Thyroid gland (tissue), 4 donors: ENCODE results near the gene BTF3L4. TPM values are rescaled to one million over a fixed set of nuclear protein-coding genes. Genes with fewer than 3 reads are reported as not detected.

Experiments used
- DNase-seq, 2 donors: peaks; one replicate each; pipeline ENCODE4 v3.0.0-alpha.2; 2019
- H3K27ac ChIP-seq, 3 donors: fragments of 200-600 bp; sonication (generic); 1 replicate in 2 of 3; 2 replicates in 1 of 3; pipeline ENCODE4 v1.5.1; 2016 to 2019; ENCODE audit warnings: mild to moderate bottlenecking in 1 of 3, moderate library complexity in 1 of 3
- H3K27me3 ChIP-seq: fragments of 200-600 bp; sonication (generic); one replicate; pipeline ENCODE4 v1.5.1; 2019
- H3K36me3 ChIP-seq, 2 donors: fragments of 200-600 bp; sonication (generic); one replicate each; pipeline ENCODE4 v1.5.1; 2016 to 2019
- H3K4me1 ChIP-seq, 2 donors: fragments of 200-600 bp; sonication (generic); one replicate each; pipeline ENCODE4 v1.5.1; 2017 to 2019
- H3K4me3 ChIP-seq, 3 donors: fragments of 200-600 bp; sonication (generic); replicated peaks in 1 of 3; 1 replicate in 2 of 3; 2 replicates in 1 of 3; pipeline ENCODE4 v1.5.1; 2016; ENCODE audit warnings: mild to moderate bottlenecking in 1 of 3
- H3K9me3 ChIP-seq: fragments of 200-600 bp; sonication (generic); one replicate; pipeline ENCODE4 v1.5.1; 2017
- POLR2A ChIP-seq, 2 donors: fragments of 450-650 bp; IDR thresholded peaks; one replicate each; pipeline ENCODE4 v1.6.1; 2017; ENCODE audit warnings: antibody characterized with exemption in 2 of 2, mild to moderate bottlenecking in 2 of 2, moderate library complexity in 1 of 2
- WGBS, 2 donors: methylation state at CpG; one replicate each; pipeline ENCODE4 v1.1.5; 2017; 5-methylcytosine and 5-hydroxymethylcytosine counted together
- intact Hi-C: fragments of 100-400 bp; cut with DNase I; formaldehyde crosslinking; loops from one replicate; pipeline ENCODE4 v1.15.1; 2023
- total RNA-seq, 4 donors: library from RNA; depleted of rRNA; stranded (reverse); fragments of >200 nt; gene quantifications; one replicate each; pipeline ENCODE4 v1.2.3, GENCODE V29; 2016
- TF ChIP-seq, protein P1 (sequence below), 6 experiments: fragments of 200-600 bp in 3 of 6; fragments of 450-650 bp in 3 of 6; sonication (generic) in 3 of 6; IDR thresholded peaks; one replicate each; pipeline ENCODE4 v1.5.1; 2016 to 2019; ENCODE audit warnings: antibody characterized with exemption in 6 of 6, mild to moderate bottlenecking in 2 of 6, inconsistent platforms in 1 of 6, moderate library complexity in 1 of 6

The BTF3L4 gene
- total RNA-seq = 10 to 100 TPM; 40.5 to 69.7 (median 54.5) TPM

DNA sequence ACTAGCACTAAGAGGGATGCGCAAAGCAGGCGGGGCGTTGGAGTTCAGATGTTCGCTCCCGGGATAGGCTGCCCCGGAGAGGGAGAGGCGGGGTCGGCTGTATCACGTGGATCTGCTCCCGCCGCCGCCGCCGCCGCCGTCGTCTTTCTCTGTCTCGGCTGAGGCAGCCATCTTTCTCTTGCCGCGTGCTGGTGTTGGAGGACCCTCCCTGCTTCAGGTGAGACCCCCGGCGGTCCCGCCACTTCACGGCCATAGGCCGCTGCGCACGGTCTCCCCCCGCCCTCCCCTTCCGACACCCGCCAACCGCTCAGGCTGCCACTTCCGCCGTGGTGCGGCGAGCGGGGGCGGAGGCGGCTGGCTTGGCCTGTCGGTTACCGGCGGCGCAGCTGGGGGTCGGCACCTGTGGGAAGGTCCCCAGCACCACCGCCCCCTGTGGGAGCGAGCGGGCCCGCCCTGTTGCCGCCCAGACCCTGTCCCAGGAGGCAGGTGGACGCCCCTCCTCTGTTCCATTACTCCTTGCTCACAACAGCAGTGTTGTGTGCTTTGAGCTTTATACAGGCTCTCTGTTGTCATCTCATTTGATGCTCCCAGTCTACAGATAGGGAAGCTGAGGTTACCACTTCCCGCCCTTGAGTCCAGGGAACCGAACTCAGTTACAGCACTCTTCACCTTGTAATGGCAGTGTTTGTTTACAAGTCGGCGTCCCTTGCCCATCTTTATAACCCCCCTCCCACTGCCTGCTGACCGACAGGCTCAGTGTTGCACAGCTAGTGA, at the start of gene BTF3L4:
Gene BTF3L4, plus strand, starts transcription at position 133 of the 774 bp plus-strand sequence. CDS start 3,553 bp downstream, outside the sequence.
- no peaks in the 10 kb centered on the region for H3K9me3 ChIP-seq
- intact Hi-C loops = loop anchor here (10.0 kb wide), 1 partner anchor 308 kb away; the partner anchor contains the start of gene CC2D1B
- WGBS, 2 donors = 0 to 1% methylated on average over 6 to 11 of the region's 54 CpGs
- H3K36me3 ChIP-seq = peaks cover 8% of the 10 kb centered on the region in 2 donors
- H3K27ac ChIP-seq = peak within 1 kb of the TSS; percentile 74 to 96 (median 80)
- no peaks in the 10 kb centered on the region for H3K27me3 ChIP-seq
- H3K4me3 ChIP-seq = peak within 1 kb of the TSS; percentile 79 to 96 (median 79)
- H3K4me1 ChIP-seq = peaks cover 25 to 30% of the 10 kb centered on the region in 2 donors
- DNase-seq = peak; percentile 98
- TF ChIP-seq, protein P1, sequence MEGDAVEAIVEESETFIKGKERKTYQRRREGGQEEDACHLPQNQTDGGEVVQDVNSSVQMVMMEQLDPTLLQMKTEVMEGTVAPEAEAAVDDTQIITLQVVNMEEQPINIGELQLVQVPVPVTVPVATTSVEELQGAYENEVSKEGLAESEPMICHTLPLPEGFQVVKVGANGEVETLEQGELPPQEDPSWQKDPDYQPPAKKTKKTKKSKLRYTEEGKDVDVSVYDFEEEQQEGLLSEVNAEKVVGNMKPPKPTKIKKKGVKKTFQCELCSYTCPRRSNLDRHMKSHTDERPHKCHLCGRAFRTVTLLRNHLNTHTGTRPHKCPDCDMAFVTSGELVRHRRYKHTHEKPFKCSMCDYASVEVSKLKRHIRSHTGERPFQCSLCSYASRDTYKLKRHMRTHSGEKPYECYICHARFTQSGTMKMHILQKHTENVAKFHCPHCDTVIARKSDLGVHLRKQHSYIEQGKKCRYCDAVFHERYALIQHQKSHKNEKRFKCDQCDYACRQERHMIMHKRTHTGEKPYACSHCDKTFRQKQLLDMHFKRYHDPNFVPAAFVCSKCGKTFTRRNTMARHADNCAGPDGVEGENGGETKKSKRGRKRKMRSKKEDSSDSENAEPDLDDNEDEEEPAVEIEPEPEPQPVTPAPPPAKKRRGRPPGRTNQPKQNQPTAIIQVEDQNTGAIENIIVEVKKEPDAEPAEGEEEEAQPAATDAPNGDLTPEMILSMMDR (IDR thresholded peaks at IDR 0.05) = no peak
- peak in 1 of 2 donors; percentile 82 for TF ChIP-seq POLR2A (IDR thresholded peaks at IDR 0.05)

DNA sequence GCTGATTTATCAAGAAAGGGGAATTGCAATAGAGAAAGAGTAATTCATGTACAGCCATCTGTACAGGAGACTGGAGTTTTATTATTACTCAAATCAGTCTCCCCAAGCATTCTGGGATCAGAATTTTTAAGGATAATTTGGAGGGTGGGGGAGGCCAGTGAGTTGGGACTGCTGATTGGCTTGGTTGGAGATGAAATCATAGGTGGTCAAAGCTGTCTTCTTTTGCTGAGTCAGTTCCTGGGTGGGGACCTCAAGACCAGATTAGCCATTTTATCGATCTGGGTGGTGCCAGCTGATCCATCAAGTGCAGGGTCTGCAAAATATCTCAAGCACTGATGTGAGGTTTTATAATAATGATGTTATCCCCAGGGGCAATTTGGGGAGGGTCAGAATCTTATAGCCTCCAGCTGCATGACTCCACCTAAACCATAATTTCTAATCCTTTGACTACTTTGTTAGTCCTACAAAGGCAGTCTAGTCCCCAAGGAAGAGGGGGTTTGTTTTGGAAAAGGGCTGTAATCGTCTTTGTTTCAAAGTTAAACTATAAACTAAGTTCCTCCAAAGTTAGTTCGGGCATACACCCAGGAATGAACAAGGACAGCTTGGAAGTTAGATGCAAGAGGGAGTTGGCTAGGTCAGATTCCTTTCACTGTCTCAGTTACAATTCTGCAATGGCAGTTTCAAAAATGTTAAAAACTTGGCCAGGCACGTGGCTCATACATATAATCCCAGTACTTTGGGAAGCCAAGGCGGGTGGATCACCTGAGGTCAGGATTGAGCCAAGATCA, 48.7 kb upstream of the BTF3L4 start:
- Histone ChIP-seq H3K36me3 (no peaks in the 10 kb centered on the region), H3K4me1 (no peaks in the 10 kb centered on the region), H3K27me3 (no peaks in the 10 kb centered on the region), H3K4me3 (no peak overlapping the region), H3K27ac (no peak overlapping the region), H3K9me3 (no peaks in the 10 kb centered on the region)
- no peak for DNase-seq
- 62 to 66% methylated on average over 5 of the region's 5 CpGs for WGBS, 2 donors
- intact Hi-C loops = no loop called here
- TF ChIP-seq, protein P1 (IDR thresholded peaks at IDR 0.05) = no peak
- no peak for TF ChIP-seq POLR2A (IDR thresholded peaks at IDR 0.05)

DNA sequence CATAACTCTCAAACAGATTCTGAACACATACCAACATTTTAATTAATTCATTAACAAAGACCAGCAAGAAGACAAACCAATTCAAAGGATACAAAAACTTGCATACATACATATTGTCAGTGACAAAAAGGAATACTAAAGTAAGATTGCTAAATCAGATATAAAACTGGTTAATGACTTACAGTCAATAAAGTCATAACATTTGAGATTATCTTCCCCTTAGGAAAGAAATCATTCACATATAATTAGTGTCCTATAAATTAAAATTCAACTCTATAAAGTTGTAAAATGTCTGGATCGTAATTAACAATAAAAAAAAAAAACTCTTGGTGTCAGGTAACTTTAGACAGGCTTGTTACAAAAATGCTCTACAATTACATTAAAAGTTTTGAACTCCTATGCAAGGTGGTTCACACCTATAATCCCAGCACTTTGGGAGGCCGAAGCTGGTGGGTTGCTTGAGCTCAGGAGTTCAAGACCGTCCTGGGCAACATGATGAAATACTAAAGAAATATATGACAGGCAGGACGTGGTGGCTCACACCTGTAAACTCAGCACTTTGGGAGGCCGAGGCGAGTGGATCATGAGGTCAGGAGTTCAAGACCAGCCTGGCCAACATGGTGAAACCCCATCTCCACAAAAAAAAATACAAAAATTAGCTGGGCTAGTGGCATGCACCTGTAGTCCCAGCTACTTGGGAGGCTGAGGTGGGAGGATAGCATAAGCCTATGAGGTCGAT, 47.9 kb upstream of the BTF3L4 start:
- Histone ChIP-seq H3K4me1 (no peaks in the 10 kb centered on the region), H3K27ac (no peak overlapping the region), H3K27me3 (no peaks in the 10 kb centered on the region), H3K9me3 (no peaks in the 10 kb centered on the region), H3K36me3 (no peaks in the 10 kb centered on the region), H3K4me3 (no peak overlapping the region)
- no peak for DNase-seq
- WGBS, 2 donors = 90 to 92% methylated on average over 7 of the region's 7 CpGs
- TF ChIP-seq POLR2A (IDR thresholded peaks at IDR 0.05) = no peak
- TF ChIP-seq, protein P1 (IDR thresholded peaks at IDR 0.05) = no peak
- intact Hi-C loops = no loop called here

DNA sequence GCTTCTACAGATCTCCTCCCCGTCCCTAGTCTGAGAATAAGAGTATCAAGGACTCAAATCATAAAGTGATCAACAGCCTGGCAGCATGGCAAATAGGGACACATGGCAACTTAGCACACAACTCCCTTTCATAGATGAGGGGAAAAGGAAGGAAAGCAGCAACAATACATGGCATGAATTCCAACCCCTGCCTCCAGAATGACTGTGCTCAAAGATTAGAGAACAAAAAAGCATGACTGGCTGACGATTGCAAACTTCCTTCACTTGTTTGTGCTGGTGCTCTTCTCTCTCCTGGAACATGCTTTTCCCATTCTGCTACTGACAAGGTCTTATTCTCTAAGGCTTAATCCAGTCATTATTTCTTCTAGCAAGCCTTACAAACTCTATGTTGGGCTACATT, 34.0 kb upstream of the BTF3L4 start:
- intact Hi-C loops = no loop called here
- Histone ChIP-seq H3K27ac (no peak overlapping the region), H3K4me3 (no peak overlapping the region), H3K9me3 (no peaks in the 10 kb centered on the region), H3K27me3 (no peaks in the 10 kb centered on the region), H3K4me1 (no peaks in the 10 kb centered on the region), H3K36me3 (peaks cover 22 to 39% of the 10 kb centered on the region in 2 donors)
- WGBS, 2 donors = 89 to 90% methylated on average over 2 of the region's 2 CpGs
- no peak for DNase-seq
- no peak for TF ChIP-seq POLR2A (IDR thresholded peaks at IDR 0.05)
- TF ChIP-seq, protein P1 (IDR thresholded peaks at IDR 0.05) = no peak
